Fibroblast of skin of scalp (primary cell): Measurements from ENCODE around the gene RBM12.

Experiments
- DNase-seq: peaks from one replicate; pipeline ENCODE4 v3.0.0-alpha.2; 2013

The RBM12 gene

GRCh38 chr20:35653430-35653734, 11.3 kb downstream of the RBM12 start:
- no peak for DNase-seq

- no peak for DNase-seq
Measured at GRCh38 chr20:35652641-35653429, 11.9 kb downstream of the RBM12 start.

GRCh38 chr20:35651958-35652357, 12.7 kb downstream of the RBM12 start:
- DNase-seq = no peak

- no peak for DNase-seq
Measured at GRCh38 chr20:35650632-35651031, 14.1 kb downstream of the RBM12 start.

- peak; percentile 17 for DNase-seq
Measured at GRCh38 chr20:35648836-35649235, 15.9 kb downstream of the RBM12 start.

- DNase-seq = no peak
Measured at GRCh38 chr20:35644806-35645205, 19.9 kb downstream of the RBM12 start.

GRCh38 chr20:35643045-35643444, 21.7 kb downstream of the RBM12 start:
- DNase-seq = no peak

GRCh38 chr20:35641743-35642142, 23.0 kb downstream of the RBM12 start:
- DNase-seq = no peak

- no peak for DNase-seq
Measured at GRCh38 chr20:35640724-35641123, 24.0 kb downstream of the RBM12 start.

GRCh38 chr20:35638751-35639150, 25.9 kb downstream of the RBM12 start:
- DNase-seq = peak; percentile 18

GRCh38 chr20:35637276-35637675, 27.4 kb downstream of the RBM12 start:
- DNase-seq = no peak

- no peak for DNase-seq
Measured at GRCh38 chr20:35636095-35636494, 28.6 kb downstream of the RBM12 start.

GRCh38 chr20:35635652-35636051, 29.0 kb downstream of the RBM12 start:
- DNase-seq = no peak

GRCh38 chr20:35632539-35633115, 32.1 kb downstream of the RBM12 start:
- DNase-seq = no peak

- no peak for DNase-seq
Measured at GRCh38 chr20:35630636-35631035, 34.1 kb downstream of the RBM12 start.

- DNase-seq = no peak
Measured at GRCh38 chr20:35629427-35630145, 35.1 kb downstream of the RBM12 start.

- no peak for DNase-seq
Measured at GRCh38 chr20:35627121-35627520, 37.6 kb downstream of the RBM12 start.

GRCh38 chr20:35626386-35627001, 38.2 kb downstream of the RBM12 start:
- no peak for DNase-seq

- DNase-seq = no peak
Measured at GRCh38 chr20:35625584-35626385, 38.9 kb downstream of the RBM12 start.

- no peak for DNase-seq
Measured at GRCh38 chr20:35621560-35621946, 43.1 kb downstream of the RBM12 start.

GRCh38 chr20:35620818-35621559, 43.7 kb downstream of the RBM12 start:
- no peak for DNase-seq
